Ascending aorta (tissue), 2 donors: ENCODE data around the gene TMEFF1. TPM values are rescaled to one million over a fixed set of nuclear protein-coding genes. Genes with fewer than 3 reads are reported as not detected.

ENCODE experiments used
- DNase-seq, 2 donors: peaks; one replicate each; pipeline ENCODE4 v3.0.0-alpha.2; 2019; ENCODE audit warnings: low spot score in 2 of 2
- H3K27ac ChIP-seq, 2 donors: fragments of 200-600 bp; sonication (generic); one replicate each; pipeline ENCODE4 v1.5.1; 2016 to 2017; ENCODE audit warnings: mild to moderate bottlenecking in 1 of 2
- H3K27me3 ChIP-seq: fragments of 200-600 bp; sonication (generic); one replicate; pipeline ENCODE4 v1.5.1; 2017
- H3K36me3 ChIP-seq, 2 donors: fragments of 200-600 bp; sonication (generic); one replicate each; pipeline ENCODE4 v1.5.1; 2016
- H3K4me1 ChIP-seq, 2 donors: fragments of 200-600 bp; sonication (generic); one replicate each; pipeline ENCODE4 v1.5.1; 2016 to 2017; ENCODE audit warnings: mild to moderate bottlenecking in 1 of 2
- H3K4me3 ChIP-seq, 2 donors: fragments of 200-600 bp; sonication (generic); one replicate each; pipeline ENCODE4 v1.5.1; 2016 to 2017; ENCODE audit warnings: mild to moderate bottlenecking in 1 of 2
- H3K9me3 ChIP-seq, 2 donors: fragments of 200-600 bp; sonication (generic); one replicate each; pipeline ENCODE4 v1.5.1; 2016
- CTCF ChIP-seq, 3 experiments: fragments of 200-600 bp in 2 of 3; fragments of 450-650 bp in 1 of 3; sonication (generic) in 2 of 3; IDR thresholded peaks; one replicate each; pipeline ENCODE4 v1.5.1; 2016 to 2019; ENCODE audit warnings: antibody characterized with exemption in 3 of 3, mild to moderate bottlenecking in 1 of 3, moderate library complexity in 1 of 3
- intact Hi-C: fragments of 100-400 bp; cut with DNase I; formaldehyde crosslinking; loops from one replicate; pipeline ENCODE4 v1.15.1; 2023
- total RNA-seq: library from RNA; depleted of rRNA; stranded (reverse); fragments of >200 nt; gene quantifications from one replicate; pipeline ENCODE4 v1.1.0, GENCODE V29; 2016

Gene TMEFF1
- total RNA-seq, 1 donor from 2014 or later: not detected

DNA sequence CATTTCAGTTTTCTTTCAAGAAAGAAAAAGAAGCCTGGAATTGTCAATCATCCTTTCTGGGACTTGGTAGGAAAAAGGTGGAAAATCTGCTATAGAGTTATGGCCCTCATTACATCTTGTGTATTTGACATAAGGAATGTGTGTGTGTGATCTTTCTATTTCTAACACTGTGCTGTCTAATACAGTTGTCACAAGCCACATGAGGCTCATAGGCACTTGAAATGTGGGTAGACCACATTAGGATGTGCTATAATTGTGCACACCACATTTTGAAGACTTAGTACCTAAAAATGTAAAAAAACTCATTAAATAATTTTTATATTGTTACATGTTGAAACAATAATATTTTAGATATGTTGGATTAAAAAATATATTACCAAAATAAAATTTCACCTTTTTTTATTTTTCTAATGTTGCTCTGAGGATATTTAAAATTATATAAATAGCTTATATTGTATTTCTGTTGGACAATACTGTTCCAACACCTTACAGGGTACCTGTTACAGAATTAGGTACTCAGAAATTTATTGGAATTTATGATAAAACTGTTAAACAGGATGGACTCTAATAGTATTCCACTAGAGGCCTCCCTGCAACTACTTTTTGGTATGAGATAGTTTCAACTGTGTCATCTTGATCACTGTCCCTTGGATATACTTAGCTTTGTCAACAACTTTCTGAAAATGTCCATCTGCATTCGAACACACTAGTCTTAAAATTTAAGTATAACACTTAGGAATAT is 27.6 kb upstream of the TMEFF1 start:
- no peaks in the 10 kb centered on the region for H3K27me3 ChIP-seq
- H3K4me1 ChIP-seq: peaks cover 0 to 3% of the 10 kb centered on the region in 2 donors
- TF ChIP-seq CTCF (IDR thresholded peaks at IDR 0.05): no peak
- DNase-seq: no peak
- no peak overlapping the region for H3K4me3 ChIP-seq
- H3K36me3 ChIP-seq: no peaks in the 10 kb centered on the region
- H3K27ac ChIP-seq: no peak overlapping the region
- intact Hi-C loops: no loop called here
- no peaks in the 10 kb centered on the region for H3K9me3 ChIP-seq

GRCh38 chr9:100445903-100446549 is 26.9 kb upstream of the TMEFF1 start:
- H3K4me1 ChIP-seq: peaks cover 0 to 3% of the 10 kb centered on the region in 2 donors
- H3K27ac ChIP-seq: no peak overlapping the region
- no peaks in the 10 kb centered on the region for H3K9me3 ChIP-seq
- H3K27me3 ChIP-seq: no peaks in the 10 kb centered on the region
- TF ChIP-seq CTCF (IDR thresholded peaks at IDR 0.05): no peak
- peaks cover 0 to 4% of the 10 kb centered on the region in 2 donors for H3K36me3 ChIP-seq
- DNase-seq: no peak
- no peak overlapping the region for H3K4me3 ChIP-seq
- intact Hi-C loops: no loop called here

- peaks cover 0 to 15% of the 10 kb centered on the region in 2 donors for H3K36me3 ChIP-seq
- H3K27ac ChIP-seq: no peak overlapping the region
- H3K27me3 ChIP-seq: no peaks in the 10 kb centered on the region
- intact Hi-C loops: no loop called here
- TF ChIP-seq CTCF (IDR thresholded peaks at IDR 0.05): no peak
- no peaks in the 10 kb centered on the region for H3K9me3 ChIP-seq
- H3K4me1 ChIP-seq: peaks cover 0 to 2% of the 10 kb centered on the region in 2 donors
- DNase-seq: no peak
- no peak overlapping the region for H3K4me3 ChIP-seq
These were observed 25.9 kb upstream of the TMEFF1 start for GRCh38 chr9:100447041-100447440.

GRCh38 chr9:100448266-100448665 is 24.7 kb upstream of the TMEFF1 start:
- no peaks in the 10 kb centered on the region for H3K27me3 ChIP-seq
- intact Hi-C loops: no loop called here
- DNase-seq: no peak
- no peak overlapping the region for H3K27ac ChIP-seq
- H3K9me3 ChIP-seq: no peaks in the 10 kb centered on the region
- no peak overlapping the region for H3K4me3 ChIP-seq
- no peaks in the 10 kb centered on the region for H3K4me1 ChIP-seq
- H3K36me3 ChIP-seq: peaks cover 9 to 25% of the 10 kb centered on the region in 2 donors
- no peak for TF ChIP-seq CTCF (IDR thresholded peaks at IDR 0.05)

DNA sequence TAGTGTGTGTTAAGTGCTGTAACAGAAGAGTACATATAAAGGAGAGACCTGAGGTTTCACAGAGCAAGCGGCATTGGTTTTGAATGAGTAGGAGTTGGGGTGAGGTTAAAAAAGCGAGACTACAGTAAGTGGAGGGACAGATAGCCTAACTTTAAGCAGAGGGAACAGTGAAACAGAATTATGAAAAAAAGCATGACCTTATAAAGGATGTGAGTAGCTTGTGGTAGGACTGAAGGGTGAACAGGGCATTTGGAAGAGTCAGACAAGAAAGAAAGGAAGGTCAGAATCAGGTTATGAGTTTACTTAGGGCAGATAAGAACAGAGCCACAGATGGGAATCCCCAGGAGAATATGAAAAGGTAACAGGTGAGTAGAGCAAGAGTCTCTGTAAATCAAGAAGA is 23.5 kb upstream of the TMEFF1 start:
- H3K27me3 ChIP-seq: no peaks in the 10 kb centered on the region
- peaks cover 11 to 34% of the 10 kb centered on the region in 2 donors for H3K36me3 ChIP-seq
- DNase-seq: no peak
- H3K27ac ChIP-seq: no peak overlapping the region
- H3K4me3 ChIP-seq: no peak overlapping the region
- H3K4me1 ChIP-seq: no peaks in the 10 kb centered on the region
- TF ChIP-seq CTCF (IDR thresholded peaks at IDR 0.05): no peak
- intact Hi-C loops: no loop called here
- no peaks in the 10 kb centered on the region for H3K9me3 ChIP-seq
